ENCODE results near the gene ICE2. TPM values are rescaled to one million over a fixed set of nuclear protein-coding genes. Genes with fewer than 3 reads are reported as not detected.

The ICE2 gene
- total and polyA plus RNA-seq, 2 of the 8 experiments (the other 6 are each of a cell fraction or from before 2014, with no cell fraction given): 40.0 to 87.3 TPM

GRCh38 chr15:60425461-60425860 lies 53.5 kb downstream of the ICE2 start:
- H4K20me1 ChIP-seq (replicated peaks in 1 of 2; ENCODE audit: control insufficient read depth in 1 of 2, insufficient read depth in 2 of 2, low read length in 2 of 2): no peaks in the 10 kb centered on the region
- no peaks in the 10 kb centered on the region for H3K27me3 ChIP-seq (replicated peaks in 1 of 4; ENCODE audit: control insufficient read depth in 3 of 4, extremely low read depth in 1 of 4, insufficient read depth in 3 of 4, low read length in 3 of 4)
- POLR2A ChIA-PET (ENCODE audit: partially characterized antibody): interaction anchor here (0.9 kb wide), 1 partner anchor 53 kb away, joined by 4 read pairs; no protein-coding TSS in a partner anchor
- CTCF ChIA-PET (ENCODE audit: partially characterized antibody): no interaction called here
- no peak overlapping the region for H4K8ac ChIP-seq (ENCODE audit: extremely low read depth, insufficient read depth, low read length)
- no peak overlapping the region for H2BK12ac ChIP-seq (ENCODE audit: low read depth, low read length)
- H2BK5ac ChIP-seq (ENCODE audit: low read depth, low read length): no peak overlapping the region
- H2BK120ac ChIP-seq (replicated peaks; ENCODE audit: low read depth, low read length): no peak overlapping the region
- H2AK5ac ChIP-seq (ENCODE audit: low read depth, low read length): no peak overlapping the region
- no peaks in the 10 kb centered on the region for H3K9me3 ChIP-seq (ENCODE audit: insufficient read depth in 2 of 2, low read depth in 1 of 2, low read length in 1 of 2)
- no peak overlapping the region for H2BK15ac ChIP-seq (ENCODE audit: low read length)
- no peak for DNase-seq (ENCODE audit: low read depth in 1 of 2, low spot score in 2 of 2)
- WGBS, 2 experiments (ENCODE audit: extremely low coverage in 1 of 2, insufficient coverage in 1 of 2, insufficient read length in 1 of 2, insufficient replicate concordance in 2 of 2, low coverage in 1 of 2, low lambda C conversion rate in 2 of 2, missing lambda C conversion rate in 1 of 2): 79% methylated on average over 2 of the region's 2 CpGs; no CpG with 5 or more reads in 1 of the 2 experiments
- H3K27ac ChIP-seq (ENCODE audit: low read depth, low read length): no peak overlapping the region
- H3K79me1 ChIP-seq (ENCODE audit: low read depth, low read length): no peaks in the 10 kb centered on the region
- no peak overlapping the region for H3K56ac ChIP-seq (replicated peaks; ENCODE audit: insufficient read length, low read depth, low read length)
- H4K91ac ChIP-seq (replicated peaks; ENCODE audit: insufficient read length, low read length): no peak overlapping the region
- H3K9ac ChIP-seq (replicated peaks in 1 of 4; ENCODE audit: extremely low read depth in 1 of 4, low read depth in 3 of 4, low read length in 3 of 4): no peak overlapping the region
- H3K4ac ChIP-seq (replicated peaks; ENCODE audit: insufficient read length, low read depth, low read length): no peak overlapping the region
- H3K23me2 ChIP-seq (ENCODE audit: low read depth, low read length): no peaks in the 10 kb centered on the region
- no peak overlapping the region for H3K4me2 ChIP-seq (ENCODE audit: insufficient read depth in 1 of 2, low read depth in 2 of 2, low read length in 2 of 2)
- H3K18ac ChIP-seq (ENCODE audit: extremely low read depth, low read length): no peak overlapping the region
- no peaks in the 10 kb centered on the region for H3K4me1 ChIP-seq (replicated peaks in 1 of 4; ENCODE audit: control insufficient read depth in 3 of 4, insufficient read depth in 4 of 4, low read length in 3 of 4)
- H3K36me3 ChIP-seq (ENCODE audit: control insufficient read depth in 2 of 4, insufficient read depth in 4 of 4, low read length in 3 of 4): peaks cover 0 to 25% (median 0%) of the 10 kb centered on the region in 4 experiments; a peak in 2 of 8 replicates
- FAIRE-seq: no peak
- no peaks in the 10 kb centered on the region for H3K79me2 ChIP-seq (ENCODE audit: control insufficient read depth in 1 of 2, insufficient read depth in 2 of 2, low read length in 2 of 2)
- H3K4me3 ChIP-seq (ENCODE audit: extremely low read depth in 1 of 4, insufficient read depth in 2 of 4, low read depth in 3 of 4, low read length in 4 of 4): no peak overlapping the region
- no peak overlapping the region for H4K5ac ChIP-seq (ENCODE audit: insufficient read length, low read depth, low read length)
- no peak overlapping the region for H3K14ac ChIP-seq (ENCODE audit: insufficient read length)
- H2AFZ ChIP-seq (ENCODE audit: low read length): no peak overlapping the region
- H2BK20ac ChIP-seq (ENCODE audit: low read length): no peak overlapping the region
- H3K23ac ChIP-seq (ENCODE audit: insufficient read length): no peak overlapping the region
- TF ChIP-seq USF2 (IDR thresholded peaks at IDR 0.05; ENCODE audit: low read length) (no peak), ATF2 (IDR thresholded peaks at IDR 0.05; ENCODE audit: low read length) (no peak), CTBP2 (IDR thresholded peaks at IDR 0.05; ENCODE audit: borderline replicate concordance, insufficient read depth, insufficient read length, low read length) (no peak), PHF8 (conservative IDR thresholded peaks at IDR 0.05; ENCODE audit: low read depth, low read length) (no peak), KDM5A (IDR thresholded peaks at IDR 0.05; ENCODE audit: low read length) (no peak), CTCF (IDR thresholded peaks at IDR 0.05; ENCODE audit: control extremely low read depth in 1 of 3, insufficient read depth in 1 of 3, low read depth in 1 of 3, low read length in 3 of 3) (no peak), CHD2 (IDR thresholded peaks at IDR 0.05; ENCODE audit: low read length) (no peak), CREB1 (IDR thresholded peaks at IDR 0.05) (no peak), RXRA (IDR thresholded peaks at IDR 0.05; ENCODE audit: insufficient read depth, low read depth, low read length) (no peak)

All from H1 (cell line).